ENCODE data around the gene NDUFS4. TPM values are rescaled to one million over a fixed set of nuclear protein-coding genes. Genes with fewer than 3 reads are reported as not detected.
A peak's percentile ranks its signal among the peaks of the same experiment; 100 is the strongest.
"Not testable (repeated sequence)": the region's sequence is repeated elsewhere in the genome, so short reads cannot be mapped to it uniquely, and the experiment has no call there.

Gene NDUFS4
- total RNA-seq (100 to 1,000 TPM; 101 to 124 (median 114) TPM), polyA plus RNA-seq (177 TPM)
- long read RNA-seq, donor 1, transcript NDUFS4-201 (5 exons, 675 nt) = major isoform, 34 of 40 reads
- long read RNA-seq, donor 1, partial matches to known transcripts = 2 of 40 reads
- long read RNA-seq, donor 1, other reads (novel, unspliced or antisense) = 0 of 40 reads
- long read RNA-seq, donor 2, transcript NDUFS4-201 (5 exons, 675 nt) = major isoform, 47 of 48 reads
- long read RNA-seq, donor 2, partial matches to known transcripts = 1 of 48 reads
- long read RNA-seq, donor 2, other reads (novel, unspliced or antisense) = 0 of 48 reads
- long read RNA-seq, donor 3, transcript NDUFS4-201 (5 exons, 675 nt) = major isoform, 13 of 15 reads
- long read RNA-seq, donor 3, partial matches to known transcripts = 0 of 15 reads
- long read RNA-seq, donor 3, other reads (novel, unspliced or antisense) = 1 of 15 reads
- long read RNA-seq, donor 4, transcript NDUFS4-201 (5 exons, 675 nt) = major isoform, 27 of 27 reads
- long read RNA-seq, donor 4, partial matches to known transcripts = 0 of 27 reads
- long read RNA-seq, donor 4, other reads (novel, unspliced or antisense) = 0 of 27 reads

DNA sequence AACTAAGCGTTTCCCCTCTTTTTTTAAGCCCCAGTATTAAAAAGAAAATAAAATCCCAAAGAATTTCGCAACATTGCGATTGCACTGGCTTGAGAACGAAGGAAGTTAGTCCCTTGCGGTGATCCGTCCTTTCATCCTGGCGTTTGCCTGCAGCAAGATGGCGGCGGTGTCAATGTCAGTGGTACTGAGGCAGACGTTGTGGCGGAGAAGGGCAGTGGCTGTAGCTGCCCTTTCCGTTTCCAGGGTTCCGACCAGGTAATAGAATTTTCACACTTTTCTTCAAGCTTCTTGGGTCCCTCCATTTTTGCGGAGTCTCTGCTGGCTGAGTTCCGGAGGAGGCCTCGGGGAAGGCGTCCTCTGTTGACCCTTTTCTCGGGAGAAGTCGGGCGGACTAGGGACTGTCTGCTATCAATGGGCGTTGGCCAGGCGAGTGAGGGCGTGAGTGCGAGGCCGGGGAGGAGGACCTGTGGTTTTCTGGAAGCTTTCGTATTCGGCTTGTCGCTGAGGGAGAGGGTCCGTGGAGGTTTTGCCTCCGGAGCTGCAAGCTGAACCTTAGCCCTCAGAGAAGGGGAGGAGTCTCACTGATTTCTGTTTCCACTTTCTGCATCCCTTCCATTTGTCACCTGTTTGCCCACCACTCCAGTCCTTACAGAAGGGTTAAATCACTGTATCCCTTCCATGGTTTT lies at the start of gene NDUFS4:
TSS of gene NDUFS4 (plus strand) at position 134 of the 686 bp plus-strand sequence. CDS start at position 158, 24 bp downstream.
- H3K4me1 ChIP-seq (ENCODE audit: control insufficient read depth, insufficient read depth, low read length) = no peaks in the 10 kb centered on the region

GRCh38 chr5:53512539-53512938 lies 47.9 kb upstream of the NDUFS4 start:
- intact Hi-C loops (cut with DNase I) = no loop called here
- ATAC-seq = no peak
- no peaks in the 10 kb centered on the region for H3K27me3 ChIP-seq (ENCODE audit: control insufficient read depth, insufficient read depth)
- no peaks in the 10 kb centered on the region for H3K9me3 ChIP-seq (ENCODE audit: control insufficient read depth, low read length)
- no peaks in the 10 kb centered on the region for H3K4me1 ChIP-seq (ENCODE audit: control insufficient read depth, insufficient read depth, low read length)
- DNase-seq = no peak
- H3K27ac ChIP-seq (ENCODE audit: low read length) = no peak overlapping the region
- no peak overlapping the region for H3K4me3 ChIP-seq (ENCODE audit: low read length)

More for the DNA sequence above, at the start of gene NDUFS4:
- WGBS = under 1% methylated on average over 30 of the region's 30 CpGs
- H3K27ac ChIP-seq (ENCODE audit: low read length) = peak within 1 kb of the TSS; percentile 92
- DNase-seq (peak; percentile 87 to 93 (median 91)), ATAC-seq (peak; percentile 94 to 98)
- H3K4me3 ChIP-seq (ENCODE audit: low read length) = peak within 1 kb of the TSS; percentile 88
- H3K27me3 ChIP-seq (ENCODE audit: control insufficient read depth, insufficient read depth) = no peaks in the 10 kb centered on the region
- intact Hi-C loops (cut with DNase I) = no loop called here
- no peaks in the 10 kb centered on the region for H3K9me3 ChIP-seq (ENCODE audit: control insufficient read depth, low read length)

DNA sequence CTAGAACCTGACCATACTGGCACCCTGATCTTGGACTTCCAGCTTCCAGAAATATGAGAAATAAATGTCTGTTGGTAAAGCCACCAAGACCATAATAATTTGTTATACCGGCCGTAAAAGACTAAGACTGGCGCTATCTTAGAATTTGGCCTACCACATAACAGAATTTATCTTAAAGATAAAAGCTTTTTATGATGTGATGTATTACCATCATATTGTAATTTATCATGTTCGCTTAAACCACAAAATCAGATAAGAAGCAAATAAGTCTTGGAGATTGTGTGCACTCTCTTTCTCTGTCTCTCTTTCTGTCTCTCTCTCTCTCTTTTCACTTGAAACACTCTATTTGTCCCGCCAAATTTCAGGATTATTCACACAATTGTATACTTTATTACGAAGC lies 44.5 kb upstream of the NDUFS4 start:
- WGBS = 84% methylated on average over 6 of the region's 6 CpGs
- H3K27me3 ChIP-seq (ENCODE audit: control insufficient read depth, insufficient read depth) = no peaks in the 10 kb centered on the region
- no peaks in the 10 kb centered on the region for H3K4me1 ChIP-seq (ENCODE audit: control insufficient read depth, insufficient read depth, low read length)
- ATAC-seq (no peak), DNase-seq (no peak)
- H3K27ac ChIP-seq (ENCODE audit: low read length) = no peak overlapping the region
- intact Hi-C loops (cut with DNase I) = no loop called here
- H3K4me3 ChIP-seq (ENCODE audit: low read length) = no peak overlapping the region
- no peaks in the 10 kb centered on the region for H3K9me3 ChIP-seq (ENCODE audit: control insufficient read depth, low read length)

DNA sequence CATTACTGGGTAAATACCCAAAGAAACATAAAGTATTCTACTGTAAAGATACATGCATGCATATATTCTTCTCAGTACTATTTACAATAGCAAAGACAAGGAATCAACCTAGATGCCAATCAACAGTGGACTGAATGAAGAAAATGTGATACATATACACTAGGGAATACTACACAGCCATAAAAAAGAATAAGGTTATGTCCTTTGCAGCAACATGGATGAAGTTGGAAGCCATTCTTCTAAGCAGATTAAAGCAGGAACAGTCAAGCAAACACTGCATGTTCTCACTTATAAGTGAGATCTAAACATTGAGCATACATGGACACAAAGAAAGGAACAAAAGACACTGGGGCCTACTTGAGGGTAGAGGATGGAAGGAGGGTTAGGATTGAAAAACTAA lies 39.6 kb upstream of the NDUFS4 start:
- no peak overlapping the region for H3K4me3 ChIP-seq (ENCODE audit: low read length)
- DNase-seq (no peak), ATAC-seq (no peak)
- H3K4me1 ChIP-seq (ENCODE audit: control insufficient read depth, insufficient read depth, low read length) = no peaks in the 10 kb centered on the region
- no peak overlapping the region for H3K27ac ChIP-seq (ENCODE audit: low read length)
- intact Hi-C loops (cut with DNase I) = no loop called here
- H3K9me3 ChIP-seq (ENCODE audit: control insufficient read depth, low read length) = no peaks in the 10 kb centered on the region
- no peaks in the 10 kb centered on the region for H3K27me3 ChIP-seq (ENCODE audit: control insufficient read depth, insufficient read depth)

DNA sequence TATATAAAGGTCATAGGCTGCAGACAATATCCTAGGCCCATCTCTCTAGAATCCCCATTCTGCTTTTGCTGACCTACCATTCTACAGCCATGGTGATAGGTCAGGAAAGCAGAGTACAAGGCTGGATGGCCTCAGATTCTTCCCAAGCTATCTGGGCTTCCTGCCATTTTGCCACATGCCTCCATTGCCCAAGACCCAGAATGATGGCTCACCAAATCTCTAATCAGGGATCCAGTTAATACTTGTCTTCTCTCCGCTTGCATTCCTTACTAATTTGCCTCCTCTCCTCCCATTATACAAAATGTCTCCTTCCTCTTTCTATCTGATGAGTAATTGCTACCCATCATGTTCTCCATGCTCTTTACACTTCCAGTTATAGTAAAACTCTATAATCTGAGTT lies 22.7 kb upstream of the NDUFS4 start:
- H3K4me1 ChIP-seq (ENCODE audit: control insufficient read depth, insufficient read depth, low read length) = no peaks in the 10 kb centered on the region
- WGBS = 85% methylated on average over 1 of the region's 1 CpG
- DNase-seq (no peak), ATAC-seq (no peak)
- H3K9me3 ChIP-seq (ENCODE audit: control insufficient read depth, low read length) = no peaks in the 10 kb centered on the region
- no peak overlapping the region for H3K4me3 ChIP-seq (ENCODE audit: low read length)
- H3K27ac ChIP-seq (ENCODE audit: low read length) = no peak overlapping the region
- intact Hi-C loops (cut with DNase I) = no loop called here
- no peaks in the 10 kb centered on the region for H3K27me3 ChIP-seq (ENCODE audit: control insufficient read depth, insufficient read depth)

- H3K4me3 ChIP-seq (ENCODE audit: low read length); intact Hi-C loops (cut with DNase I); H3K27me3 ChIP-seq (ENCODE audit: control insufficient read depth, insufficient read depth); H3K9me3 ChIP-seq (ENCODE audit: control insufficient read depth, low read length); H3K4me1 ChIP-seq (ENCODE audit: control insufficient read depth, insufficient read depth, low read length); DNase-seq; ATAC-seq; H3K27ac ChIP-seq (ENCODE audit: low read length): not testable (repeated sequence)
- 96% methylated on average over 7 of the region's 7 CpGs for WGBS
Observed at GRCh38 chr5:53540739-53541138, 19.7 kb upstream of the NDUFS4 start.

DNA sequence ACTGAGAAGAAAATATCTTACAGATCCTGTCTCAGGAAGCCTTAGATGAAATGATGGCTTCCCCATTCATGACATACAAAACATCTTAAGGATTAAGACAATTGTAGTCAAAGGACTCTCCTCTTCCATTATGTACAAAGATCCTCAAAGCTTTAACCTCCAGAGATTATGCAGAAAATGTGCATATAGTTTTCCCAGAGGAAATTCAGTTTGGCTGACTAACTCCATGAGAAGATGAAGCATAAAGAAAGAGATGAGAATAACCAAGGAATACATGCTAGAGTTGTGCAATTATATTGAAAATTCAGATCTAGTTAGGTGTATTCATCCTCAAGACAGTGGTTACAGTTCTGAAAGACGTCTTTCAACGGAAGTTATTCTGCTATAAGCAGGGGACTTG lies 18.6 kb upstream of the NDUFS4 start:
- ATAC-seq (no peak), DNase-seq (no peak)
- 87% methylated on average over 2 of the region's 2 CpGs for WGBS
- Histone ChIP-seq H3K4me3 (ENCODE audit: low read length) (no peak overlapping the region), H3K4me1 (ENCODE audit: control insufficient read depth, insufficient read depth, low read length) (no peaks in the 10 kb centered on the region), H3K9me3 (ENCODE audit: control insufficient read depth, low read length) (no peaks in the 10 kb centered on the region), H3K27ac (ENCODE audit: low read length) (no peak overlapping the region), H3K27me3 (ENCODE audit: control insufficient read depth, insufficient read depth) (no peaks in the 10 kb centered on the region)
- intact Hi-C loops (cut with DNase I) = no loop called here

GRCh38 chr5:53542926-53543325 lies 17.5 kb upstream of the NDUFS4 start:
- H3K27me3 ChIP-seq (ENCODE audit: control insufficient read depth, insufficient read depth) = no peaks in the 10 kb centered on the region
- 45% methylated on average over 2 of the region's 2 CpGs for WGBS
- no peaks in the 10 kb centered on the region for H3K4me1 ChIP-seq (ENCODE audit: control insufficient read depth, insufficient read depth, low read length)
- ATAC-seq = no peak
- H3K27ac ChIP-seq (ENCODE audit: low read length) = no peak overlapping the region
- intact Hi-C loops (cut with DNase I) = no loop called here
- no peaks in the 10 kb centered on the region for H3K9me3 ChIP-seq (ENCODE audit: control insufficient read depth, low read length)
- no peak overlapping the region for H3K4me3 ChIP-seq (ENCODE audit: low read length)
- no peak for DNase-seq

DNA sequence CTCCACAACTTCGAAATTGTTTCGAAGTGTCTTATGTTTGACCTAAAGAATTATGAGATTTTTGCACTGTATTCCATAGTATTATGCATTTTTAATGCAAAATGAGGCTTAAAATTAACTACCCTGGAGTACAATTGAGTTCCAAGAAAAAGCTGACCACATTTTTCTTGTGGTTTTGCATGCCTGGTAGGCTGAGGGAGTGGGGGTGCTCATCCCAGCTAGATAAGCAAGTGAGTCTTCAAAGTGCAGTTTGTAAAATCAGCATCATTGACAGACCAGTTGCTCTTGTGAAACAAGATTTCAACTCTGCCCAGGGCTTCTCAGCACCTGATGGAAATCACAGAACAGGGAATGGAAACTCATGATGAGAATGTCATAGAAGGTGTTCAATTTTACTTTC lies 17.0 kb upstream of the NDUFS4 start:
- no peak overlapping the region for H3K27ac ChIP-seq (ENCODE audit: low read length)
- no peaks in the 10 kb centered on the region for H3K4me1 ChIP-seq (ENCODE audit: control insufficient read depth, insufficient read depth, low read length)
- ATAC-seq = no peak
- intact Hi-C loops (cut with DNase I) = no loop called here
- WGBS = 55% methylated on average over 2 of the region's 2 CpGs
- H3K4me3 ChIP-seq (ENCODE audit: low read length) = no peak overlapping the region
- no peak for DNase-seq
- H3K27me3 ChIP-seq (ENCODE audit: control insufficient read depth, insufficient read depth) = no peaks in the 10 kb centered on the region
- H3K9me3 ChIP-seq (ENCODE audit: control insufficient read depth, low read length) = no peaks in the 10 kb centered on the region

GRCh38 chr5:53545744-53546143 lies 14.7 kb upstream of the NDUFS4 start:
- 37% methylated on average over 2 of the region's 2 CpGs for WGBS
- intact Hi-C loops (cut with DNase I) = no loop called here
- DNase-seq (no peak), ATAC-seq (no peak)
- H3K9me3 ChIP-seq (ENCODE audit: control insufficient read depth, low read length) = no peaks in the 10 kb centered on the region
- H3K4me1 ChIP-seq (ENCODE audit: control insufficient read depth, insufficient read depth, low read length) = no peaks in the 10 kb centered on the region
- H3K27ac ChIP-seq (ENCODE audit: low read length) = no peak overlapping the region
- H3K4me3 ChIP-seq (ENCODE audit: low read length) = no peak overlapping the region
- no peaks in the 10 kb centered on the region for H3K27me3 ChIP-seq (ENCODE audit: control insufficient read depth, insufficient read depth)

GRCh38 chr5:53547226-53547625 lies 13.2 kb upstream of the NDUFS4 start:
- Histone ChIP-seq H3K27ac (ENCODE audit: low read length) (no peak overlapping the region), H3K4me3 (ENCODE audit: low read length) (no peak overlapping the region), H3K9me3 (ENCODE audit: control insufficient read depth, low read length) (no peaks in the 10 kb centered on the region), H3K4me1 (ENCODE audit: control insufficient read depth, insufficient read depth, low read length) (no peaks in the 10 kb centered on the region), H3K27me3 (ENCODE audit: control insufficient read depth, insufficient read depth) (no peaks in the 10 kb centered on the region)
- intact Hi-C loops (cut with DNase I) = no loop called here
- ATAC-seq = no peak
- DNase-seq = no peak
- 88% methylated on average over 4 of the region's 4 CpGs for WGBS
